A549 (cell line): ENCODE data around the gene STIM2. TPM values are rescaled to one million over a fixed set of nuclear protein-coding genes. Genes with fewer than 3 reads are reported as not detected.

Experiments used
- ATAC-seq, 2 experiments: fragments of 200-7000 bp in 1 of 2; fragments of >200 bp in 1 of 2; cut with Nextera tagmentation in 1 of 2; cut with Tn5 transposase in 1 of 2; 3 replicates each; pipeline versions ENCODE4 v1.8.0 to v1.9.1; 2018 to 2020; ENCODE audit warnings: mild to moderate bottlenecking in 1 of 2, moderate library complexity in 1 of 2
- CTCF ChIA-PET: fragments of 300-600 bp; sonication (Branson Sonifier 250); formaldehyde crosslinking; extraction: SDS; loops from one replicate; lab custom pipeline; 2021; ENCODE audit warnings: antibody characterized with exemption, inconsistent platforms; lab: Yijun Ruan, JAX
- POLR2A ChIA-PET: fragments of 350-600 bp; formaldehyde crosslinking; extraction: SDS; loops from one replicate; lab custom pipeline; 2021; ENCODE audit warnings: antibody characterized with exemption, inconsistent platforms; lab: Yijun Ruan, JAX
- DNase-seq, 2 experiments: peaks; one replicate each; pipeline versions ENCODE4 v3.0.0 to v3.0.0-alpha.2; 2011 to 2016; ENCODE audit warnings: low read depth in 1 of 2, low spot score in 1 of 2
- FAIRE-seq: peaks from 2 replicates; lab custom pipeline; 2011; peaks lifted over from hg19 to GRCh38; lab: Jason Lieb, UNC
- H3K27ac ChIP-seq, 2 experiments: fragments of >200 bp; sonication (Bioruptor Twin); formaldehyde crosslinking; 3 replicates each; pipeline ENCODE4 v1.5.1; 2016 to 2017
- H3K4me1 ChIP-seq: fragments of >200 bp; sonication (Bioruptor Twin); formaldehyde crosslinking; 3 replicates; pipeline ENCODE4 v1.6.1; 2016
- H3K4me2 ChIP-seq: fragments of >200 bp; sonication (Bioruptor Twin); formaldehyde crosslinking; 3 replicates; pipeline ENCODE4 v1.6.1; 2016
- H3K4me3 ChIP-seq: fragments of >200 bp; sonication (Bioruptor Twin); formaldehyde crosslinking; 3 replicates; pipeline ENCODE4 v1.5.1; 2016
- H3K9me3 ChIP-seq: fragments of >200 bp; sonication (Bioruptor Twin); formaldehyde crosslinking; 3 replicates; pipeline ENCODE4 v1.6.1; 2016
- BHLHE40 ChIP-seq: IDR thresholded peaks from 2 replicates; pipeline ENCODE4 v1.6.1; 2012; ENCODE audit warnings: low read depth, low read length, inconsistent platforms
- CHD2 ChIP-seq: fragments of 150-350 bp; IDR thresholded peaks from 2 replicates; pipeline ENCODE4 v1.6.1; 2014; ENCODE audit warnings: low read length; ENCODE audit not compliant: partially characterized antibody
- EHMT2 ChIP-seq: fragments of 200-600 bp; sonication (generic); IDR thresholded peaks from 2 replicates; pipeline ENCODE4 v1.6.1; 2016; ENCODE audit warnings: antibody characterized with exemption, low read depth, mild to moderate bottlenecking, moderate library complexity
- ESRRA ChIP-seq: fragments of 150-350 bp; IDR thresholded peaks from 2 replicates; pipeline ENCODE4 v1.6.1; 2014; ENCODE audit warnings: mild to moderate bottlenecking, low read length, borderline replicate concordance
- GATA3 ChIP-seq: IDR thresholded peaks from 2 replicates; pipeline ENCODE4 v1.6.1; 2012; ENCODE audit warnings: borderline replicate concordance
- HDAC2 ChIP-seq: fragments of 200-600 bp; sonication (generic); IDR thresholded peaks from 2 replicates; pipeline ENCODE4 v1.6.1; 2016
- HEYL ChIP-seq: fragments of 250-450 bp; sonication (Bioruptor Pico); IDR thresholded peaks from 2 replicates; pipeline ENCODE4 v1.8.0; 2021; ENCODE audit warnings: mild to moderate bottlenecking, moderate library complexity
- HOXA7 ChIP-seq: fragments of 250-450 bp; sonication (Bioruptor Pico); IDR thresholded peaks from 2 replicates; pipeline ENCODE4 v1.5.0; 2020; ENCODE audit warnings: mild to moderate bottlenecking, moderate library complexity
- HOXB13 ChIP-seq: fragments of 250-450 bp; sonication (Bioruptor Pico); IDR thresholded peaks from 2 replicates; pipeline ENCODE4 v1.5.0; 2020; ENCODE audit warnings: low read depth, mild to moderate bottlenecking, moderate library complexity
- HOXB5 ChIP-seq: fragments of 250-450 bp; sonication (Bioruptor Pico); IDR thresholded peaks from 2 replicates; pipeline ENCODE4 v1.5.0; 2020; ENCODE audit warnings: mild to moderate bottlenecking, moderate library complexity
- JUN ChIP-seq, 2 experiments: fragments of >200 bp; sonication (Bioruptor Twin); formaldehyde crosslinking; IDR thresholded peaks; 2 replicates in 1 of 2; 3 replicates in 1 of 2; pipeline ENCODE4 v1.6.1; 2016 to 2017
- KDM1A ChIP-seq: fragments of 200-600 bp; sonication (generic); IDR thresholded peaks from 2 replicates; pipeline ENCODE4 v1.6.1; 2016; ENCODE audit warnings: low read depth, mild to moderate bottlenecking
- MAFK ChIP-seq: fragments of 450-650 bp; IDR thresholded peaks from 2 replicates; pipeline ENCODE4 v1.6.1; 2014; ENCODE audit not compliant: partially characterized antibody
- MAZ ChIP-seq: fragments of 150-350 bp; IDR thresholded peaks from 2 replicates; pipeline ENCODE4 v1.6.1; 2014; ENCODE audit warnings: antibody characterized with exemption, low read depth, low read length, borderline replicate concordance
- NR3C1 ChIP-seq: fragments of >200 bp; sonication (Bioruptor Twin); formaldehyde crosslinking; IDR thresholded peaks from 3 replicates; pipeline ENCODE4 v1.6.1; 2017
- POLR2A ChIP-seq: IDR thresholded peaks from 2 replicates; pipeline ENCODE4 v1.6.1; 2012; ENCODE audit warnings: mild to moderate bottlenecking, low read length
- POLR2AphosphoS2 ChIP-seq: conservative IDR thresholded peaks from 2 replicates; pipeline ENCODE4 v1.6.1; 2012; ENCODE audit warnings: low read length, improper control_type of control experiment, inconsistent platforms
- RCOR1 ChIP-seq: fragments of 150-350 bp; IDR thresholded peaks from 2 replicates; pipeline ENCODE4 v1.6.1; 2014; ENCODE audit warnings: antibody characterized with exemption, low read length, low read depth
- RFX5 ChIP-seq: fragments of 450-650 bp; IDR thresholded peaks from 2 replicates; pipeline ENCODE4 v1.7.1; 2014; ENCODE audit warnings: antibody characterized with exemption, mild to moderate bottlenecking, moderate library complexity
- TP53 ChIP-seq: fragments of 250-450 bp; sonication (Bioruptor Pico); IDR thresholded peaks from 2 replicates; pipeline ENCODE4 v1.5.0; 2021; ENCODE audit warnings: mild to moderate bottlenecking, moderate library complexity
- ZC3H11A ChIP-seq: fragments of 450-650 bp; IDR thresholded peaks from 2 replicates; pipeline ENCODE4 v1.6.1; 2014; ENCODE audit warnings: antibody characterized with exemption, mild to moderate bottlenecking
- ZFP36 ChIP-seq: fragments of 450-650 bp; IDR thresholded peaks from 2 replicates; pipeline ENCODE4 v1.6.1; 2014; ENCODE audit warnings: borderline replicate concordance; ENCODE audit not compliant: partially characterized antibody
- ZNF302 ChIP-seq: fragments of 250-450 bp; sonication (Bioruptor Pico); IDR thresholded peaks from 2 replicates; pipeline ENCODE4 v1.9.0; 2021; ENCODE audit warnings: inconsistent platforms, mild to moderate bottlenecking, moderate library complexity
- WGBS: methylation state at CpG from one replicate; pipeline ENCODE4 v1.1.6; 2017; ENCODE audit errors: missing lambda C conversion rate; 5-methylcytosine and 5-hydroxymethylcytosine counted together
- polyA plus RNA-seq, 4 experiments: library from polyadenylated mRNA; depleted of rRNA in 3 of 4; stranded (reverse); fragments of >200 nt; fragmentation: RNase III in 1 of 4; extraction: RNeasy Plus Mini Kit Qiagen cat#74134 plus additional on column Dnase treatment in 1 of 4; gene quantifications; 2 replicates in 3 of 4; 3 replicates in 1 of 4; pipeline ENCODE4 v1.2.3, GENCODE V29; 2011 to 2017
- TF ChIP-seq, protein P1 (sequence below): fragments of >200 bp; sonication (Bioruptor Twin); formaldehyde crosslinking; IDR thresholded peaks from 3 replicates; pipeline ENCODE4 v1.5.1; 2016
- TF ChIP-seq, protein P2 (sequence below): fragments of 450-650 bp; IDR thresholded peaks from 2 replicates; pipeline ENCODE4 v1.6.1; 2014; ENCODE audit warnings: antibody characterized with exemption
- TF ChIP-seq, protein P3 (sequence below): fragments of 250-450 bp; sonication (Bioruptor Pico); IDR thresholded peaks from 2 replicates; pipeline ENCODE4 v1.5.0; 2021; ENCODE audit warnings: mild to moderate bottlenecking, moderate library complexity, borderline replicate concordance
- TF ChIP-seq, protein P4 (sequence below): fragments of 250-450 bp; sonication (Bioruptor Pico); IDR thresholded peaks from 2 replicates; pipeline ENCODE4 v1.5.0; 2020; ENCODE audit warnings: low read depth, mild to moderate bottlenecking, moderate library complexity
- TF ChIP-seq, protein P5 (sequence below): fragments of 200-600 bp; sonication (generic); IDR thresholded peaks from 2 replicates; pipeline ENCODE4 v1.6.1; 2016; ENCODE audit warnings: antibody characterized with exemption, mild to moderate bottlenecking, moderate library complexity

Gene STIM2
- polyA plus RNA-seq, 2 of the 4 experiments (the other 2 are of a cell fraction) = 13.6 to 20.6 TPM

DNA sequence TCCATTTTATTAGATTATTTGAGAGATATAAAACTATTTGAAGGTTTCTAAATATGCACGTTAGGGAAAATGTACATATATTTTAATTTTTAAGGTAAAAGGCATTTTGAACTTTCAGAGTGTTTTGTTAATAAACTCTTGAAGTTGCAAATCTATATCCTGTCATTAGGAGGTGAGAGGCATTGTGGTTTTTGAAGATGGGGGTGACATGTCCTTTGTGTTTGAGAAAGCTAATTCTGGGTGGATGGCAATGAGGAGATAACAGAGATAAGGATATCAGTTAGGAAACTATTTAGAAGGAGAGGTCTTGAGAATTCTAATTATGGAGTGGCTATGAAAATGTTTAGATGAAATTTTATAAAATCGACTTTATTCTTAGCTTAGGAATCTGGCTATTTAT is 6.1 kb downstream of the STIM2 start:
- FAIRE-seq (no peak), ATAC-seq (no peak), DNase-seq (no peak)
- Histone ChIP-seq H3K4me3 (no peak overlapping the region), H3K4me1 (peaks cover 9% of the 10 kb centered on the region; the same call in 2 of the 3 replicates), H3K9me3 (no peaks in the 10 kb centered on the region), H3K4me2 (no peak overlapping the region), H3K27ac (no peak overlapping the region)
- ChIA-PET POLR2A (no interaction called here), CTCF (interaction anchor here (1.0 kb wide), 1 partner anchor 79 kb away, joined by 3 read pairs; no protein-coding TSS in a partner anchor)
- WGBS = 63% methylated on average over 2 of the region's 2 CpGs
- no peak for TF ChIP-seq RFX5
- TF ChIP-seq ESRRA = no peak
- TF ChIP-seq CHD2 = no peak
- no peak for TF ChIP-seq POLR2AphosphoS2
- no peak for TF ChIP-seq ZFP36
- no peak for TF ChIP-seq GATA3
- TF ChIP-seq, protein P1, sequence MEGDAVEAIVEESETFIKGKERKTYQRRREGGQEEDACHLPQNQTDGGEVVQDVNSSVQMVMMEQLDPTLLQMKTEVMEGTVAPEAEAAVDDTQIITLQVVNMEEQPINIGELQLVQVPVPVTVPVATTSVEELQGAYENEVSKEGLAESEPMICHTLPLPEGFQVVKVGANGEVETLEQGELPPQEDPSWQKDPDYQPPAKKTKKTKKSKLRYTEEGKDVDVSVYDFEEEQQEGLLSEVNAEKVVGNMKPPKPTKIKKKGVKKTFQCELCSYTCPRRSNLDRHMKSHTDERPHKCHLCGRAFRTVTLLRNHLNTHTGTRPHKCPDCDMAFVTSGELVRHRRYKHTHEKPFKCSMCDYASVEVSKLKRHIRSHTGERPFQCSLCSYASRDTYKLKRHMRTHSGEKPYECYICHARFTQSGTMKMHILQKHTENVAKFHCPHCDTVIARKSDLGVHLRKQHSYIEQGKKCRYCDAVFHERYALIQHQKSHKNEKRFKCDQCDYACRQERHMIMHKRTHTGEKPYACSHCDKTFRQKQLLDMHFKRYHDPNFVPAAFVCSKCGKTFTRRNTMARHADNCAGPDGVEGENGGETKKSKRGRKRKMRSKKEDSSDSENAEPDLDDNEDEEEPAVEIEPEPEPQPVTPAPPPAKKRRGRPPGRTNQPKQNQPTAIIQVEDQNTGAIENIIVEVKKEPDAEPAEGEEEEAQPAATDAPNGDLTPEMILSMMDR = no peak
- TF ChIP-seq, protein P2, sequence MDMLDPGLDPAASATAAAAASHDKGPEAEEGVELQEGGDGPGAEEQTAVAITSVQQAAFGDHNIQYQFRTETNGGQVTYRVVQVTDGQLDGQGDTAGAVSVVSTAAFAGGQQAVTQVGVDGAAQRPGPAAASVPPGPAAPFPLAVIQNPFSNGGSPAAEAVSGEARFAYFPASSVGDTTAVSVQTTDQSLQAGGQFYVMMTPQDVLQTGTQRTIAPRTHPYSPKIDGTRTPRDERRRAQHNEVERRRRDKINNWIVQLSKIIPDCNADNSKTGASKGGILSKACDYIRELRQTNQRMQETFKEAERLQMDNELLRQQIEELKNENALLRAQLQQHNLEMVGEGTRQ = no peak
- no peak for TF ChIP-seq KDM1A
- no peak for TF ChIP-seq HOXB13 (CRISPR knock-in tag)
- no peak for TF ChIP-seq HOXA7 (CRISPR knock-in tag)
- TF ChIP-seq HDAC2 = no peak

DNA sequence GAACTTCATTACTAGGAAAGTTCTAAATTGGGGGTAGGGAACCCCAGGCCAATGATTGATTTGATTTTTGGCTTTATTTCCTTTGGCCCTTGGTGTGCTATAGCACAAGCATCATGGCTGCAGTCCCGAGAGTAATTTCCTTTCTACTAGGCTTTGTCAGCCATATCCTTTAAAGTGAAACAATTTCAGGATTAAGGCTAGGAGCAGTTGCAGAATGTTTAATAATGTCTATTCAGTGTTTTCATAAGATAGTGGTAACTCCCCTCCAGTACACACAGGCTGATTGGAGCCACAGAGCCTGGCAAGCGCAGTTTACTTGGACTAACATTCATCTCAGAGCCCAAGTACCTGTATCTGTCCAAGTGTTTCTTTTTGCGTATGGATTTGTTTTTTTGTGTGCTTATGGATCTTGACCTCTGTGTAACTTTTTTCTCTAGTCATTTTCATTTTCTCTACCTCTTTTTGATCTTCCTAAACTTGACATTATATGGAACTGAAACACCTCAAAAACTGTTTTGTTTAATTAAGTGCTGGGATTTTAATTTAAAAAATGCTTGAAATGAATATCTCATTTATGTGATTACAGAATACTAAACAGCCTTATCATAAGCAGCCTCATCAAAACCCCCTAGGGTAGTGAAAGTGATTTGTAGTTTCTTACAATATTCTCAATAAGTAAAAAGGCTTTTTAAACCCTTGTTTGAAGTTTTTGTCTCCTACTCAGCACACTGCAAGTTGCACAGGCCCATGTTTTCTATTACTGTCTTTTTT is 7.5 kb downstream of the STIM2 start:
- ATAC-seq (no peak), FAIRE-seq (no peak), DNase-seq (no peak)
- H3K27ac ChIP-seq = no peak overlapping the region
- POLR2A ChIA-PET = no interaction called here
- H3K4me1 ChIP-seq = no peaks in the 10 kb centered on the region; the same call in 2 of the 3 replicates
- no peak overlapping the region for H3K4me3 ChIP-seq
- TF ChIP-seq BHLHE40 = no peak
- TF ChIP-seq HEYL (CRISPR knock-in tag) = no peak
- TF ChIP-seq ZC3H11A = no peak
- TF ChIP-seq JUN (IDR thresholded peaks at IDR 0.05) = no peak
- TF ChIP-seq HDAC2 = no peak
- TF ChIP-seq, protein P3, sequence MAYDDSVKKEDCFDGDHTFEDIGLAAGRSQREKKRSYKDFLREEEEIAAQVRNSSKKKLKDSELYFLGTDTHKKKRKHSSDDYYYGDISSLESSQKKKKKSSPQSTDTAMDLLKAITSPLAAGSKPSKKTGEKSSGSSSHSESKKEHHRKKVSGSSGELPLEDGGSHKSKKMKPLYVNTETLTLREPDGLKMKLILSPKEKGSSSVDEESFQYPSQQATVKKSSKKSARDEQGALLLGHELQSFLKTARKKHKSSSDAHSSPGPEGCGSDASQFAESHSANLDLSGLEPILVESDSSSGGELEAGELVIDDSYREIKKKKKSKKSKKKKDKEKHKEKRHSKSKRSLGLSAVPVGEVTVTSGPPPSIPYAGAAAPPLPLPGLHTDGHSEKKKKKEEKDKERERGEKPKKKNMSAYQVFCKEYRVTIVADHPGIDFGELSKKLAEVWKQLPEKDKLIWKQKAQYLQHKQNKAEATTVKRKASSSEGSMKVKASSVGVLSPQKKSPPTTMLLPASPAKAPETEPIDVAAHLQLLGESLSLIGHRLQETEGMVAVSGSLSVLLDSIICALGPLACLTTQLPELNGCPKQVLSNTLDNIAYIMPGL (CRISPR knock-in tag) = no peak
- TF ChIP-seq POLR2AphosphoS2 = no peak
- no peak for TF ChIP-seq ZNF302 (CRISPR knock-in tag)
- TF ChIP-seq, protein P4, sequence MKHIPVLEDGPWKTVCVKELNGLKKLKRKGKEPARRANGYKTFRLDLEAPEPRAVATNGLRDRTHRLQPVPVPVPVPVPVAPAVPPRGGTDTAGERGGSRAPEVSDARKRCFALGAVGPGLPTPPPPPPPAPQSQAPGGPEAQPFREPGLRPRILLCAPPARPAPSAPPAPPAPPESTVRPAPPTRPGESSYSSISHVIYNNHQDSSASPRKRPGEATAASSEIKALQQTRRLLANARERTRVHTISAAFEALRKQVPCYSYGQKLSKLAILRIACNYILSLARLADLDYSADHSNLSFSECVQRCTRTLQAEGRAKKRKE (CRISPR knock-in tag) = no peak
- TF ChIP-seq HOXB5 (CRISPR knock-in tag) = no peak
- no peak for TF ChIP-seq RCOR1
- TF ChIP-seq, protein P5, sequence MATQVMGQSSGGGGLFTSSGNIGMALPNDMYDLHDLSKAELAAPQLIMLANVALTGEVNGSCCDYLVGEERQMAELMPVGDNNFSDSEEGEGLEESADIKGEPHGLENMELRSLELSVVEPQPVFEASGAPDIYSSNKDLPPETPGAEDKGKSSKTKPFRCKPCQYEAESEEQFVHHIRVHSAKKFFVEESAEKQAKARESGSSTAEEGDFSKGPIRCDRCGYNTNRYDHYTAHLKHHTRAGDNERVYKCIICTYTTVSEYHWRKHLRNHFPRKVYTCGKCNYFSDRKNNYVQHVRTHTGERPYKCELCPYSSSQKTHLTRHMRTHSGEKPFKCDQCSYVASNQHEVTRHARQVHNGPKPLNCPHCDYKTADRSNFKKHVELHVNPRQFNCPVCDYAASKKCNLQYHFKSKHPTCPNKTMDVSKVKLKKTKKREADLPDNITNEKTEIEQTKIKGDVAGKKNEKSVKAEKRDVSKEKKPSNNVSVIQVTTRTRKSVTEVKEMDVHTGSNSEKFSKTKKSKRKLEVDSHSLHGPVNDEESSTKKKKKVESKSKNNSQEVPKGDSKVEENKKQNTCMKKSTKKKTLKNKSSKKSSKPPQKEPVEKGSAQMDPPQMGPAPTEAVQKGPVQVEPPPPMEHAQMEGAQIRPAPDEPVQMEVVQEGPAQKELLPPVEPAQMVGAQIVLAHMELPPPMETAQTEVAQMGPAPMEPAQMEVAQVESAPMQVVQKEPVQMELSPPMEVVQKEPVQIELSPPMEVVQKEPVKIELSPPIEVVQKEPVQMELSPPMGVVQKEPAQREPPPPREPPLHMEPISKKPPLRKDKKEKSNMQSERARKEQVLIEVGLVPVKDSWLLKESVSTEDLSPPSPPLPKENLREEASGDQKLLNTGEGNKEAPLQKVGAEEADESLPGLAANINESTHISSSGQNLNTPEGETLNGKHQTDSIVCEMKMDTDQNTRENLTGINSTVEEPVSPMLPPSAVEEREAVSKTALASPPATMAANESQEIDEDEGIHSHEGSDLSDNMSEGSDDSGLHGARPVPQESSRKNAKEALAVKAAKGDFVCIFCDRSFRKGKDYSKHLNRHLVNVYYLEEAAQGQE = no peak
- no peak for TF ChIP-seq TP53 (CRISPR knock-in tag)
- no peak for TF ChIP-seq NR3C1
- no peak for TF ChIP-seq MAZ
- TF ChIP-seq POLR2A = no peak
- TF ChIP-seq MAFK = no peak
- TF ChIP-seq EHMT2 = no peak
- H3K9me3 ChIP-seq = no peaks in the 10 kb centered on the region
- 88% methylated on average over 3 of the region's 3 CpGs for WGBS
- CTCF ChIA-PET = no interaction called here
- H3K4me2 ChIP-seq = no peak overlapping the region
